ENCODE results near the gene DPM1. TPM values are rescaled to one million over a fixed set of nuclear protein-coding genes. Genes with fewer than 3 reads are reported as not detected.
A peak's percentile ranks its signal among the peaks of the same experiment; 100 is the strongest.

The DPM1 gene
- total RNA-seq, 4 donors from 2014 or later, result 3.2 to 42.9 (median 38.4) TPM

DNA sequence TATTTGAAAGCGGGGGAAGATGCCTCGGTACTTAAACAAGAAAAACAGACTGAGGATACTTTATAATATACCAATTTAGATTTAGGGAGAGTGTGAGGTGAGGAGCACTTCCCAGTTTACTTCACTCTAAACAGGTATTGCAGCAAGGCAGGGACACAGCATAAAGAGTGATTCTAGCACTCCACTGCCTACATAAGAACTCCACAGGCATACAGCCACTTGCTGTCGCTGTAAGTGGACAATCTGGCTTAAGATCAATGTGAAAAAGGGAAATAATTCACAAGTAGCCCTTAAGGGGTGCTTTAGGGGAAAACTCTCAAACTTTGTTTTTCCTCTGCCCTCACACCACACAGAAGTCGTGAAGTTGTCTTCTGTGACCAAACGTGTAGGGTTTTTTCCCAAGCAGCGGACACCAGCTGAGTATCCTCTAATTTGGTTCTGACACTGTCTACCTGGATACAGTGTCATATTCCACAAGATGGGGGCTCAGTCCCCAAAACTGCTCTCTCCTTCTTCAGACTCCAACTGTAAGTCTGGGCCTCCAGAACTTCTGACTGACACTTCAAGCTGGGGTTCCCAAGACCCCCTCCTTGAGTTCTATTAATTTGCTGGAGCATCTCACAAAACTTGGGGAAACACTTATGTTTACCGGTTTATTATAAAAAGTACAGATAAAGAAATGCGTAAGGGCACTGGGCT is 36.4 kb downstream of the DPM1 start:
- Histone ChIP-seq H3K36me3 (no peaks in the 10 kb centered on the region), H3K9me3 (no peaks in the 10 kb centered on the region), H3K4me1 (peaks cover 18 to 93% (median 40%) of the 10 kb centered on the region in 4 donors), H3K4me3 (no peak overlapping the region), H3K27ac (peak overlapping the region in 1 of 4 donors; percentile 10), H3K27me3 (no peaks in the 10 kb centered on the region)
- no peak for TF ChIP-seq POLR2AphosphoS5 (IDR thresholded peaks at IDR 0.05)
- TF ChIP-seq POLR2A (IDR thresholded peaks at IDR 0.05), result no peak
- TF ChIP-seq, protein P1, sequence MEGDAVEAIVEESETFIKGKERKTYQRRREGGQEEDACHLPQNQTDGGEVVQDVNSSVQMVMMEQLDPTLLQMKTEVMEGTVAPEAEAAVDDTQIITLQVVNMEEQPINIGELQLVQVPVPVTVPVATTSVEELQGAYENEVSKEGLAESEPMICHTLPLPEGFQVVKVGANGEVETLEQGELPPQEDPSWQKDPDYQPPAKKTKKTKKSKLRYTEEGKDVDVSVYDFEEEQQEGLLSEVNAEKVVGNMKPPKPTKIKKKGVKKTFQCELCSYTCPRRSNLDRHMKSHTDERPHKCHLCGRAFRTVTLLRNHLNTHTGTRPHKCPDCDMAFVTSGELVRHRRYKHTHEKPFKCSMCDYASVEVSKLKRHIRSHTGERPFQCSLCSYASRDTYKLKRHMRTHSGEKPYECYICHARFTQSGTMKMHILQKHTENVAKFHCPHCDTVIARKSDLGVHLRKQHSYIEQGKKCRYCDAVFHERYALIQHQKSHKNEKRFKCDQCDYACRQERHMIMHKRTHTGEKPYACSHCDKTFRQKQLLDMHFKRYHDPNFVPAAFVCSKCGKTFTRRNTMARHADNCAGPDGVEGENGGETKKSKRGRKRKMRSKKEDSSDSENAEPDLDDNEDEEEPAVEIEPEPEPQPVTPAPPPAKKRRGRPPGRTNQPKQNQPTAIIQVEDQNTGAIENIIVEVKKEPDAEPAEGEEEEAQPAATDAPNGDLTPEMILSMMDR (IDR thresholded peaks at IDR 0.05), result no peak
- TF ChIP-seq EP300 (IDR thresholded peaks at IDR 0.05; ENCODE audit: low read depth), result no peak
- WGBS, 2 donors (ENCODE audit: low coverage in 1 of 2), result 72 to 80% methylated on average over 6 to 8 of the region's 8 CpGs
- in situ Hi-C loops (cut with MboI; ENCODE audit: low pct_ligation_motif_present in 1 of 4, low pct_unique_long_range_greater_than_20kb in 1 of 4, low sequenced_read_pairs in 3 of 4), result no loop called here
- DNase-seq, result no peak
- intact Hi-C loops (cut with DNase I; ENCODE audit: low total_unique reads), result no loop called here

DNA sequence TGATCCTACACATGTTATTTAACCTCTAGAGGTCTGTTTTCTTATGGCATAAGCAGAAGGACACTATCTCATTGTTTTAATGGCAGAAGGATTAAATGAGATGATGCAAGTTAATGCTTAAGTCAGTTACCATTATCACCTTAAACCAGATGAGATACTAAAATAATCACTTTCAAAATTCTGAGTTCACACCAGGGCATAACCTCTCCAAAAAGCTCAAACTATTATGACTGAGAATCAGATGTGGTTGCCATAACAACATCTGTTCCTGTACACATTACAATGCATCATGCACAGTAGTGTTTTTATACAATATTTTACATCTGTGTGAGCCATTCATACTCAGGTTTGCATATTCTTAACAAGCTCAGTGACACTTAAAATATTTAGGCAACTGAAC is 37.3 kb downstream of the DPM1 start:
- H3K4me1 ChIP-seq, result peaks cover 20 to 93% (median 44%) of the 10 kb centered on the region in 4 donors
- intact Hi-C loops (cut with DNase I; ENCODE audit: low total_unique reads), result no loop called here
- no peaks in the 10 kb centered on the region for H3K9me3 ChIP-seq
- H3K4me3 ChIP-seq, result no peak overlapping the region
- H3K27me3 ChIP-seq, result no peaks in the 10 kb centered on the region
- TF ChIP-seq, protein P1 (IDR thresholded peaks at IDR 0.05), result no peak
- TF ChIP-seq POLR2A (IDR thresholded peaks at IDR 0.05) (no peak), EP300 (IDR thresholded peaks at IDR 0.05; ENCODE audit: low read depth) (no peak), POLR2AphosphoS5 (IDR thresholded peaks at IDR 0.05) (no peak)
- H3K27ac ChIP-seq, result no peak overlapping the region
- DNase-seq, result no peak
- in situ Hi-C loops (cut with MboI; ENCODE audit: low pct_ligation_motif_present in 1 of 4, low pct_unique_long_range_greater_than_20kb in 1 of 4, low sequenced_read_pairs in 3 of 4), result no loop called here
- H3K36me3 ChIP-seq, result no peaks in the 10 kb centered on the region

DNA sequence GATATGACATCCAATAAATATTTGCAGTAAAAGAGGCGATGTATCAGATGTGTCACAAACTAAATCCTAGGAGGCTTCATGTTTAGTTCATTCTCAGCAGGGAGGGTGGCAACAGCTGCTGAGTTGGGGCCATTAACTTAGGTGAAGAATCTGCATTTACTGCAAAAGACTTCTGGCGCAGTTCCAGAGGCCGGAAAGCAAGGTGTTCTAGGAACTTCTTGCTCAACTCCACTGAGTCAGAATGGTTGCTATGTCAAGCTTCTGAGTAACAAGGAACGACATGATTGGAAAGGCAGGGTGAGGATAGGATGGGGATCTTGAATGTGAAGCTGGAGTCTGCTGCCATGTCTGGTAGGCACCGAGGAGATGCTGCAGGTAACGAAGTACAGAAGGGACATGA is 38.8 kb downstream of the DPM1 start:
- TF ChIP-seq EP300 (IDR thresholded peaks at IDR 0.05; ENCODE audit: low read depth), result no peak
- Histone ChIP-seq H3K4me1 (peaks cover 22 to 93% (median 55%) of the 10 kb centered on the region in 4 donors), H3K27ac (peak overlapping the region in 1 of 4 donors; percentile 14), H3K27me3 (no peaks in the 10 kb centered on the region), H3K4me3 (no peak overlapping the region), H3K9me3 (no peaks in the 10 kb centered on the region), H3K36me3 (no peaks in the 10 kb centered on the region)
- in situ Hi-C loops (cut with MboI; ENCODE audit: low pct_ligation_motif_present in 1 of 4, low pct_unique_long_range_greater_than_20kb in 1 of 4, low sequenced_read_pairs in 3 of 4), result no loop called here
- intact Hi-C loops (cut with DNase I; ENCODE audit: low total_unique reads), result no loop called here
- DNase-seq, result peak; percentile 35
- 66 to 76% methylated on average over 5 to 6 of the region's 6 CpGs for WGBS, 2 donors (ENCODE audit: low coverage in 1 of 2)

DNA sequence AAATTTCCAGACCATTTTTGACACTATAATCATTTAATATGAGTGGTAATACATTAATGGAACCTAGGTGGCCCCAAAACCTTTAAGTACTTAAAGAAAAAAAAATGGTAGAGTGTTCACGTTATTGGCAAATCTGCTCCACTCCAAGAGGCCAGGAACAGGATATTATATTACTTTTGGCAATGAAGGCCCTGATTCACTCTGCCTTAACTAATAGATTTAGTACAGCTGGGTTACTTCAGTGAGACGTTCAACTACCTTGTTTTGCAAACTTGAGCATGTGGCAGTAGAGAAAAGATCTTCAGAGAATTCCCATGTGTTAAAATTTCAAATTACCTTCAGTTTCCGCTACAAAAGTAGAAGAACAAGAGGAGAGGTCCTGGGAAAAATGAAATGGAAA is 39.9 kb downstream of the DPM1 start:
- peak in 1 of 3 donors; percentile 12 for TF ChIP-seq POLR2AphosphoS5 (IDR thresholded peaks at IDR 0.05)
- TF ChIP-seq, protein P1 (IDR thresholded peaks at IDR 0.05), result no peak
- in situ Hi-C loops (cut with MboI; ENCODE audit: low pct_ligation_motif_present in 1 of 4, low pct_unique_long_range_greater_than_20kb in 1 of 4, low sequenced_read_pairs in 3 of 4) (no loop called here), intact Hi-C loops (cut with DNase I; ENCODE audit: low total_unique reads) (no loop called here)
- Histone ChIP-seq H3K4me3 (no peak overlapping the region), H3K9me3 (no peaks in the 10 kb centered on the region), H3K27me3 (no peaks in the 10 kb centered on the region), H3K27ac (no peak overlapping the region), H3K4me1 (peaks cover 22 to 92% (median 53%) of the 10 kb centered on the region in 4 donors), H3K36me3 (no peaks in the 10 kb centered on the region)
- DNase-seq, result no peak
- WGBS, 2 donors (ENCODE audit: low coverage in 1 of 2), result 58 to 62% methylated on average over 3 of the region's 3 CpGs

DNA sequence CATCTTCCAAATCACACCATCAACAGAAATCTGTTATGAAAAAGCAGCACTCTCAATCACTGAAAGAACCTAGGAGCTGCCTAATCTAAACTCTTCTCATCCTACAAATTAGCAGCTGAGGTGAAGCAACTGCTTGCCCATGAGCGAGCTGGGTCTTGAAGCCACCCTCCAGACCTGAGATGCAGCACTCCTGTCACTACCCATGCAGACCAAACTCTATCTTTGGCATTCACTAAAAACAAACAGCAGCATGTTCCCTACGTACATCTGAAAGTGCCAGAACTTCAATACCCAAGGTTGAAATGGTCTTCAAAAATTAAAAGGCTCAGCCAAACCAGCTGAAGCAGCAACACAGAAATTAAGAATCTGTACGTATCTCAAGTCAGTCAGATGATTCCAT is 41.4 kb downstream of the DPM1 start:
- no peak for TF ChIP-seq EP300 (IDR thresholded peaks at IDR 0.05; ENCODE audit: low read depth)
- TF ChIP-seq, protein P1 (IDR thresholded peaks at IDR 0.05), result no peak
- no peak for TF ChIP-seq POLR2AphosphoS5 (IDR thresholded peaks at IDR 0.05)
- no peak for TF ChIP-seq POLR2A (IDR thresholded peaks at IDR 0.05)
- peaks cover 22 to 86% (median 46%) of the 10 kb centered on the region in 4 donors for H3K4me1 ChIP-seq
- peak overlapping the region in 3 of 4 donors; percentile 22 to 45 (median 42) for H3K27ac ChIP-seq
- H3K4me3 ChIP-seq, result no peak overlapping the region
- in situ Hi-C loops (cut with MboI; ENCODE audit: low pct_ligation_motif_present in 1 of 4, low pct_unique_long_range_greater_than_20kb in 1 of 4, low sequenced_read_pairs in 3 of 4) (no loop called here), intact Hi-C loops (cut with DNase I; ENCODE audit: low total_unique reads) (no loop called here)
- no peaks in the 10 kb centered on the region for H3K27me3 ChIP-seq
- H3K9me3 ChIP-seq, result no peaks in the 10 kb centered on the region
- no peak for DNase-seq
- H3K36me3 ChIP-seq, result no peaks in the 10 kb centered on the region
- whole genome bisulfite sequencing, 2 donors (ENCODE audit: low coverage in 1 of 2), result 80 to 88% methylated on average over 2 to 3 of the region's 3 CpGs
